Superior temporal gyrus (tissue), 1 donor: ENCODE measurements around the gene RNPC3.
"Not testable (repeated sequence)": the region's sequence is repeated elsewhere in the genome, so short reads cannot be mapped to it uniquely, and the experiment has no call there.

Experiments
- DNase-seq: peaks from one replicate; pipeline ENCODE4 v3.0.0-alpha.2; 2016; ENCODE audit errors: extremely low spot score

The RNPC3 gene

GRCh38 chr1:103560427-103560826, 34.9 kb downstream of the RNPC3 start:
- DNase-seq: no peak

- DNase-seq: not testable (repeated sequence)
These were observed 35.6 kb downstream of the RNPC3 start for GRCh38 chr1:103561124-103561523.

GRCh38 chr1:103561643-103562395, 36.3 kb downstream of the RNPC3 start:
- DNase-seq: peak; percentile 36

GRCh38 chr1:103563056-103563455, 37.6 kb downstream of the RNPC3 start:
- DNase-seq: no peak

- no peak for DNase-seq
These were observed 44.0 kb downstream of the RNPC3 start for GRCh38 chr1:103569493-103569892.

GRCh38 chr1:103571289-103571688, 45.8 kb downstream of the RNPC3 start, which contains the start of gene AMY2B:
AMY2B (plus strand) TSS chr1:103571589; CDS start chr1:103571603, 14 bp downstream.
- not testable (repeated sequence) for DNase-seq

- DNase-seq: no peak
These were observed 50.6 kb downstream of the RNPC3 start for GRCh38 chr1:103576065-103576464.

- DNase-seq: not testable (repeated sequence)
These were observed 51.3 kb downstream of the RNPC3 start for GRCh38 chr1:103576784-103577183.

GRCh38 chr1:103582464-103582863, 57.0 kb downstream of the RNPC3 start:
- no peak for DNase-seq

- DNase-seq: no peak
These were observed 58.4 kb downstream of the RNPC3 start for GRCh38 chr1:103583887-103584286.

- no peak for DNase-seq
These were observed 59.0 kb downstream of the RNPC3 start for GRCh38 chr1:103584537-103584936.

GRCh38 chr1:103602740-103603139, 77.2 kb downstream of the RNPC3 start:
- not testable (repeated sequence) for DNase-seq
